ENCODE measurements around the gene MIOS.

- TF ChIP-seq CTCF (IDR thresholded peaks at IDR 0.05) (no peak), POLR2A (IDR thresholded peaks at IDR 0.05) (no peak)
Observed at GRCh38 chr7:7566651-7567611, at the start of gene MIOS.
